Esophagus muscularis mucosa (tissue), 4 donors: ENCODE measurements around the gene HOXA4.

Source experiments
- EP300 ChIP-seq: sonication (generic); formaldehyde crosslinking; IDR thresholded peaks from one replicate; pipeline ENCODE4 v1.6.1; 2017; ENCODE audit warnings: antibody characterized with exemption
- POLR2A ChIP-seq: fragments of 450-650 bp; IDR thresholded peaks from one replicate; pipeline ENCODE4 v1.6.1; 2017; ENCODE audit warnings: antibody characterized with exemption, moderate library complexity, mild to moderate bottlenecking, low read depth
- POLR2AphosphoS5 ChIP-seq, 2 donors: sonication (generic); formaldehyde crosslinking; IDR thresholded peaks; one replicate each; pipeline ENCODE4 v1.6.1; 2017; ENCODE audit warnings: antibody characterized with exemption in 2 of 2
- TF ChIP-seq, protein P1 (sequence below), 3 experiments: fragments of 200-600 bp in 2 of 3; fragments of 450-650 bp in 1 of 3; sonication (generic) in 2 of 3; IDR thresholded peaks; one replicate each; pipeline ENCODE4 v1.5.1; 2017 to 2019; ENCODE audit warnings: antibody characterized with exemption in 3 of 3, mild to moderate bottlenecking in 2 of 3, moderate library complexity in 1 of 3

DNA sequence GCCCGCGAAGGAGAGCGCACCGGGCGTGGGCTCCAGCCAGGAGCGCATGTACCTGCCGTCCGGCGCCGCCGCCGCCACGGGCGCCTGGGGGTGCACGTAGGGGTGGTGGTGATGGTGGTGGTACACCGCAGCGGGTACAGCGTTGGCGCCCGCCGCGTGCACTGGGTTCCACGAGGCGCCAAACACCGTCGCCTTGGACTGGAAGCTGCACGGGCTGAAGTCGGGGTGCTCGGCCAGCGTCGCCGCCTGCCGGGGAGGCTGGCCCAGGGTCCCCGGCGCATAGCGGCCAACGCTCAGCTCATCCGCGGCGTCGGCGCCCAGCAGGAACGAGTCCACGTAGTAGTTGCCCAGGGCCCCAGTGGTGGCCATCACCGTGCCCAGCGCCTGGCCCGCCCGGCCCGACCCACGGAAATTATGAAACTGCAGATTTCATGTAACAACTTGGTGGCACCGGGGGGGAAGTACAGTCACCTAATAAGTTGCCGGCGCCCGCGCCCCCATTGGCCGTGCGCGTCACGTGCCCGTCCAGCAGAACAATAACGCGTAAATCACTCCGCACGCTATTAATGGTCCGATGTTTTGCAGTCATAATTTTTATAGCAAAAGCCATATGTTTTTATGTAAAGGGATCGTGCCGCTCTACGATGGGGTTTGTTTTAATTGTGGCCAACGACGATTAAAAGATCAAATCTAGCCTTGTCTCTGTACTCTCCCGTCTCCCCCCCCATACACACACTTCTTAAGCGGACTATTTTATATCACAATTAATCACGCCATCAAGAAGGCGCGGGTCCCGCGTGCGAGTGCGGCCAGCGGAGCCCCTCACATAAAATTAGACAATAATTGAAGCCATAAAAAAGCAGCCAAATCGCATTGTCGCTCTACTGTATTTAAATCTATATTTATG, 34.8 kb upstream of the HOXA4 start, which contains the start of gene HOXA9:
- no peak for TF ChIP-seq POLR2A
- TF ChIP-seq, protein P1, sequence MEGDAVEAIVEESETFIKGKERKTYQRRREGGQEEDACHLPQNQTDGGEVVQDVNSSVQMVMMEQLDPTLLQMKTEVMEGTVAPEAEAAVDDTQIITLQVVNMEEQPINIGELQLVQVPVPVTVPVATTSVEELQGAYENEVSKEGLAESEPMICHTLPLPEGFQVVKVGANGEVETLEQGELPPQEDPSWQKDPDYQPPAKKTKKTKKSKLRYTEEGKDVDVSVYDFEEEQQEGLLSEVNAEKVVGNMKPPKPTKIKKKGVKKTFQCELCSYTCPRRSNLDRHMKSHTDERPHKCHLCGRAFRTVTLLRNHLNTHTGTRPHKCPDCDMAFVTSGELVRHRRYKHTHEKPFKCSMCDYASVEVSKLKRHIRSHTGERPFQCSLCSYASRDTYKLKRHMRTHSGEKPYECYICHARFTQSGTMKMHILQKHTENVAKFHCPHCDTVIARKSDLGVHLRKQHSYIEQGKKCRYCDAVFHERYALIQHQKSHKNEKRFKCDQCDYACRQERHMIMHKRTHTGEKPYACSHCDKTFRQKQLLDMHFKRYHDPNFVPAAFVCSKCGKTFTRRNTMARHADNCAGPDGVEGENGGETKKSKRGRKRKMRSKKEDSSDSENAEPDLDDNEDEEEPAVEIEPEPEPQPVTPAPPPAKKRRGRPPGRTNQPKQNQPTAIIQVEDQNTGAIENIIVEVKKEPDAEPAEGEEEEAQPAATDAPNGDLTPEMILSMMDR (IDR thresholded peaks at IDR 0.05): no peak
- no peak for TF ChIP-seq POLR2AphosphoS5 (IDR thresholded peaks at IDR 0.05)
- TF ChIP-seq EP300: no peak
